Globus pallidus (tissue), 1 donor: ENCODE results near the gene GAGE12H.
"Not testable (repeated sequence)": the region's sequence is repeated elsewhere in the genome, so short reads cannot be mapped to it uniquely, and the experiment has no call there.

Source experiments
- DNase-seq: peaks from one replicate; pipeline ENCODE4 v3.0.0-alpha.2; 2015; ENCODE audit warnings: low spot score

The GAGE12H gene, protein sequence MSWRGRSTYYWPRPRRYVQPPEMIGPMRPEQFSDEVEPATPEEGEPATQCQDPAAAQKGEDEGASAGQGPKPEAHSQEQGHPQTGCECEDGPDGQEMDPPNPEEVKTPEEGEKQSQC

GRCh38 chrX:49579649-49580048 is at the start of gene GAGE12H:
GAGE12H (plus strand) TSS chrX:49579949; CDS start chrX:49581104, 1,155 bp downstream.
- not testable (repeated sequence) for DNase-seq

DNA sequence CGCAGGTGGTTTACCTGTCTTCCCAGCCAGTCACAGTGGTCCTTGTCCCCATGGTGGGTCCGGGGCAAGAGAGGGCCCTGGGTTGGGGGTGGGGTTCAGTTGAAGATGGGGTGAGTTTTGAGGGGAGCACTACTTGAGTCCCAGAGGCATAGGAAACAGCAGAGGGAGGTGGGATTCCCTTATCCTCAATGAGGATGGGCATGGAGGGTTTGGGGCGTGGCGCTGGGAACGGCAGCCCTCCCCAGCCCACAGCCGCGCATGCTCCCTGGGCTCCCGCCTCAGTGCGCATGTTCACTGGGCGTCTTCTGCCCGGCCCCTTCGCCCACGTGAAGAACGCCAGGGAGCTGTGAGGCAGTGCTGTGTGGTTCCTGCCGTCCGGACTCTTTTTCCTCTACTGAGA is 47.9 kb upstream of the GAGE12H start, which contains the start of gene GAGE12C:
GAGE12C (plus strand) TSS at position 301 of the 400 bp plus-strand sequence. CDS start 1,155 bp downstream, outside the sequence.
- DNase-seq: not testable (repeated sequence)

- DNase-seq: not testable (repeated sequence)
Observed at GRCh38 chrX:49541433-49541832, 38.3 kb upstream of the GAGE12H start, which contains the start of gene GAGE12D. GAGE12D (plus strand) TSS chrX:49541733; CDS start chrX:49542888, 1,155 bp downstream.

- not testable (repeated sequence) for DNase-seq
Observed at GRCh38 chrX:49550989-49551388, 28.8 kb upstream of the GAGE12H start, which contains the start of gene GAGE12E. GAGE12E (plus strand) TSS chrX:49551289; CDS start chrX:49552444, 1,155 bp downstream.

GRCh38 chrX:49560542-49560941 is 19.2 kb upstream of the GAGE12H start, which contains the start of gene GAGE12F:
GAGE12F (plus strand) TSS chrX:49560842; CDS start chrX:49561997, 1,155 bp downstream.
- DNase-seq: not testable (repeated sequence)

DNA sequence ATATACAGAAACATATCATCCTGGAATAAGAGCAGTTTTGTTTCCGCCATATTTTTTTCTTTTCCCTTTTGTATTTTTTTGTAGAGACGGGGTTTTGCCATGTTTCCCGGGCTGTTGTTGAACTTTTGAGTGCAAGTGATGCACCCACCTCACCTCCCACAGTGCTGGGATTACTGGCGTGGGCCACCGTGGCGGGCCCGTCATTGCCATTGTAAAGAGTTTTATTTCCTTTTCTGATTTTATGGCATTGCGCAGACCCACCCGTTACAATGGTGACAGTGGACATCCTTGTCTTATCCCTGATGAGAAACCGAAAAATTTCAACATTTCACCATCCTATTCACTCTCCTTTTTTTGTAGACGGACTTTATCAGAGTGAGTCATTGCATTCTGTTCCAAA is 11.0 kb upstream of the GAGE12H start:
- not testable (repeated sequence) for DNase-seq

- not testable (repeated sequence) for DNase-seq
Observed at GRCh38 chrX:49569152-49569551, 10.6 kb upstream of the GAGE12H start.

DNA sequence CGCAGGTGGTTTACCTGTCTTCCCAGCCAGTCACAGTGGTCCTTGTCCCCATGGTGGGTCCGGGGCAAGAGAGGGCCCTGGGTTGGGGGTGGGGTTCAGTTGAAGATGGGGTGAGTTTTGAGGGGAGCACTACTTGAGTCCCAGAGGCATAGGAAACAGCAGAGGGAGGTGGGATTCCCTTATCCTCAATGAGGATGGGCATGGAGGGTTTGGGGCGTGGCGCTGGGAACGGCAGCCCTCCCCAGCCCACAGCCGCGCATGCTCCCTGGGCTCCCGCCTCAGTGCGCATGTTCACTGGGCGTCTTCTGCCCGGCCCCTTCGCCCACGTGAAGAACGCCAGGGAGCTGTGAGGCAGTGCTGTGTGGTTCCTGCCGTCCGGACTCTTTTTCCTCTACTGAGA is 9.6 kb upstream of the GAGE12H start, which contains the start of gene GAGE12G:
GAGE12G (plus strand) TSS at position 301 of the 400 bp plus-strand sequence. CDS start 1,155 bp downstream, outside the sequence.
- DNase-seq: not testable (repeated sequence)

DNA sequence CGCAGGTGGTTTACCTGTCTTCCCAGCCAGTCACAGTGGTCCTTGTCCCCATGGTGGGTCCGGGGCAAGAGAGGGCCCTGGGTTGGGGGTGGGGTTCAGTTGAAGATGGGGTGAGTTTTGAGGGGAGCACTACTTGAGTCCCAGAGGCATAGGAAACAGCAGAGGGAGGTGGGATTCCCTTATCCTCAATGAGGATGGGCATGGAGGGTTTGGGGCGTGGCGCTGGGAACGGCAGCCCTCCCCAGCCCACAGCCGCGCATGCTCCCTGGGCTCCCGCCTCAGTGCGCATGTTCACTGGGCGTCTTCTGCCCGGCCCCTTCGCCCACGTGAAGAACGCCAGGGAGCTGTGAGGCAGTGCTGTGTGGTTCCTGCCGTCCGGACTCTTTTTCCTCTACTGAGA is 9.4 kb downstream of the GAGE12H start, which contains the start of gene GAGE2A:
GAGE2A (plus strand) TSS at position 301 of the 400 bp plus-strand sequence. CDS start 1,155 bp downstream, outside the sequence.
- not testable (repeated sequence) for DNase-seq

GRCh38 chrX:49589769-49590478 is 10.2 kb downstream of the GAGE12H start:
- DNase-seq: not testable (repeated sequence)

DNA sequence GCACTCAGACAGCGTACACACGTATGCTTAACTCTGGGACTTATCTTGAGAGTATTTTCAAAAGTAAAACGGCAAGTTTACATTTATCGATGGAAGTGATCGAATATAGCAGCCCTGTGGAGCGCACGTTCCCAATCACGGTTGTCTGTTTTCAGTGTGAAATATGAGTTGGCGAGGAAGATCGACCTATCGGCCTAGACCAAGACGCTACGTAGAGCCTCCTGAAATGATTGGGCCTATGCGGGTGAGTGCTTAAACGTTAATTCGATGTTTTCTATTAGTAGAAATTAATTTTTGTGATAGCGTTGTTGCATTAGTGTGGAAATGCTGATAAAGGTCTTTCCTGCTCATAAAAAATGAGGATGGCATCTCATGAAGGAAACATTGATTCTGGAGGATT is 10.7 kb downstream of the GAGE12H start:
- not testable (repeated sequence) for DNase-seq

- not testable (repeated sequence) for DNase-seq
Observed at GRCh38 chrX:49598720-49599119, 19.0 kb downstream of the GAGE12H start, which contains the start of gene GAGE1. GAGE1 (plus strand) TSS chrX:49599020; CDS start chrX:49600175, 1,155 bp downstream.

DNA sequence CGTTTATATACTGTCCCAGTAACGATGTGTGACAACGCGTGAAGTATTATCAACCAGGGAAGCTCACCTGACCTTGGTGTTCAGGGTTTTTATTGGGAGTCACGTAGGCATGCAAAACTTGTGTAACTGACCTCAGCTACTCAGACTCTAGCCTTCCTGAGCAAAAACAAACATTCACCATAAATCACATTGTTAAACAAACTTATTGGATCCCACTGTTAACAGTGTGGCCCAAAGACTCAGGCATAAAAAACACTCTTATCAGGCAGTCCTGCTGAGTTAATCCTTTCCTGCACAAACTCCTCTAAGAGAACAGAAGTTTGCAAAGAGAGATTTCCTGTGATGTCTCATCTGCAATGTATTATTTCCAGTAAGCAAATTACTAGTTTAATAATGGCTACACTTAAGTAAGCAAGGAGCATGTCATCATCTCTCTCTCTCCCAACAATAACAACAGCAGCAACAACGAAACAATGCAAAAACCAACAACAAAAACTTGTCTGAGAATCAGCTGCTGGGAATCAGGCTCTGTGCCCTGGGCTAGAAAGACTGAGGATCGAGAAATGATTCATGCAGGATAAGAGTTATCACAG is 31.1 kb downstream of the GAGE12H start:
- no peak for DNase-seq

DNA sequence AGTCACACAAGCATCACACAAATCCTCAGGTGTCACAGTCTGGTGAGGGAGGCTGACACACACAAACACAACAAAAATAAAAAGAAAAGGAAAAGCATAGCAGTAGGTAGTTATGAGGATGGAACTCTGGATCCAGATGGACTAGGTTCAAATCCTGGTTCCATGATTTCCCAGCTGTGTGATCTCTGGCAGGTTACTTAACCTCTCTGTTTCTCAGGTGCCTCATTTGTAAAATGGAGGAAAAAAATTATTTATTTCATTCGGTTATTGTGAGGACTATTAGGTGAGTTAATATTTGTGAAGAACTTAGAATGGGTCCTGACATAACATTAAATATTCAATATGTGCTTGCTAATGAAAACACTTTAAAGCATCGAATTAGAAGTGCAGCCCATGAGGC is 38.8 kb downstream of the GAGE12H start:
- DNase-seq: no peak

- DNase-seq: no peak
Observed at GRCh38 chrX:49627086-49627777, 47.5 kb downstream of the GAGE12H start.
